Lower leg skin (tissue), 4 donors: ENCODE measurements around the gene DENND6A. TPM values are rescaled to one million over a fixed set of nuclear protein-coding genes. Genes with fewer than 3 reads are reported as not detected.

Experiments
- DNase-seq, 2 donors: peaks; one replicate each; pipeline ENCODE4 v3.0.0-alpha.2; 2019; ENCODE audit warnings: low spot score in 2 of 2
- H3K4me3 ChIP-seq: fragments of 200-600 bp; sonication (generic); 2 replicates; pipeline ENCODE4 v1.5.1; 2017; ENCODE audit warnings: mild to moderate bottlenecking, low read depth; ENCODE audit not compliant: poor library complexity, severe bottlenecking
- CTCF ChIP-seq, 3 donors: fragments of 450-650 bp; IDR thresholded peaks; one replicate each; pipeline ENCODE4 v1.5.1; 2016; ENCODE audit warnings: antibody characterized with exemption in 3 of 3, mild to moderate bottlenecking in 3 of 3, moderate library complexity in 2 of 3
- POLR2A ChIP-seq, 2 donors: fragments of 450-650 bp; IDR thresholded peaks; one replicate each; pipeline ENCODE4 v1.6.1; 2016 to 2017; ENCODE audit warnings: antibody characterized with exemption in 2 of 2, mild to moderate bottlenecking in 1 of 2, moderate library complexity in 1 of 2
- WGBS, 2 donors: methylation state at CpG; one replicate each; pipeline ENCODE4 v1.1.5; 2018; 5-methylcytosine and 5-hydroxymethylcytosine counted together
- intact Hi-C: fragments of 100-400 bp; cut with DNase I; formaldehyde crosslinking; loops from one replicate; pipeline ENCODE4 v1.15.0; 2023; ENCODE audit warnings: low total_unique reads
- total RNA-seq, 4 donors: library from RNA; depleted of rRNA; stranded (reverse); fragments of >200 nt; gene quantifications; one replicate each; pipeline ENCODE4 v1.1.0, GENCODE V29; 2016

The DENND6A gene
- total RNA-seq, 4 donors from 2014 or later = 16.1 to 38.2 (median 24.7) TPM

DNA sequence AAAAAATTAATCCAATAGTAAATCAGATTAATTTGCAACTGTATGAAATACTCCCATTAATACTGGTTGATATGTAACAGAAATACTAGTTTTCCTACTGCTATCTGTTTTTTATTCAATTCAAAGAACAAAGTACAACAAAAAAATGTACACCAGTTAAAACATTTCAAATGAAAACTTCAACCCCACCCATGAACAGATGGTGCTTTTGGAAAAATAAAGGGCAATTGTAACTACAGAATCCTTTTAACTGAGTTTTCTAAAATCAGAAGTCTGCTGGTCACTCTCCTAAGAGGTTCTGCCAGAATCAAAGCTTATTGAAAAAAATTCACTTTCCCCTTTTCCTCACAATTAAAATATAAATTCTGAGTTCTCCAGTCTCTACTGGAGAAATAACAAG is 34.3 kb downstream of the DENND6A start:
- TF ChIP-seq CTCF (IDR thresholded peaks at IDR 0.05) = no peak
- no peak for TF ChIP-seq POLR2A (IDR thresholded peaks at IDR 0.05)
- intact Hi-C loops = no loop called here
- no peak overlapping the region for H3K4me3 ChIP-seq
- DNase-seq = no peak

DNA sequence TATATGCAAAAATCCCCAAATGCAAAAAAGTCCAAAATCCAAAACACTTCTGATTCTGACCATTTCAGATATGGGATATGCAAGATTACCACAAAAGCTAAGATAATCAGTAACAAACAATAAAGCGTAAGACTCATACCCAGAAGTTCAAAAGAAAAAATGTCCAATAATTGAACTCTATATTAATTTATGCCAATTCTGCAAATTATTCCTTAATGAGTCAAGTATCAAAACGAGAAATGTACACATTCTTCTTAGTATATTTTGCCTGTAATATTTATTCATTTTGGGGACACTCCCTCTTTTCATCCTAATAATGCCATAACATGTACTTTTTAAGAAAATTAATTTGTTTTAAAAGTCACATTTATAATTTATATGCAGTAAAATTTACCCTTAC is 37.1 kb downstream of the DENND6A start:
- intact Hi-C loops = no loop called here
- no peak for DNase-seq

GRCh38 chr3:57654267-57654666 is 38.6 kb downstream of the DENND6A start:
- intact Hi-C loops = no loop called here
- no peak for DNase-seq
- H3K4me3 ChIP-seq = no peak overlapping the region
- TF ChIP-seq POLR2A (IDR thresholded peaks at IDR 0.05) = no peak
- no peak for TF ChIP-seq CTCF (IDR thresholded peaks at IDR 0.05)
- 97 to 100% methylated on average over 1 of the region's 1 CpG for WGBS, 2 donors

More for the DNA sequence above, 37.1 kb downstream of the DENND6A start:
- TF ChIP-seq CTCF (IDR thresholded peaks at IDR 0.05) (no peak), POLR2A (IDR thresholded peaks at IDR 0.05) (no peak)
- 91 to 94% methylated on average over 2 of the region's 2 CpGs for WGBS, 2 donors
- no peak overlapping the region for H3K4me3 ChIP-seq

DNA sequence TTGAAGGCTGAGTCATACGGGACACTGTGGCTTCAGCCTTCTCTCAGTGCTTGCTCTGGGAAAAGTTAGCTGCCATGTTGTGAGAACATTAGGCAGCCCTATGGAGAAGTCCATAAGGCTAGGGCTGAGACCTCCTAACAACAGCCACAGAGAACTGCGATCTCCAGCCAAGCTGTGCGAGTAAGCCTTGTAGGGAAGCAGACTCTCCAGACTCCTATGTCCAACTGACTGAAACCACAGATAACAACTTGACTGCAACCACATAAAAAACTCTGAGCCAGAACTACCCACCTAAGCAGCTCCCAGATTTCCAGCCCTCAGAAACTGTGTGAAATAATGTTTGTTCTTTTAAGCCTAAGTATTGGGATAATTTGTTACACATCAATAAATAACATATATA is 40.7 kb downstream of the DENND6A start:
- intact Hi-C loops = no loop called here
- 85 to 90% methylated on average over 3 of the region's 3 CpGs for WGBS, 2 donors
- DNase-seq = no peak
- TF ChIP-seq CTCF (IDR thresholded peaks at IDR 0.05) (no peak), POLR2A (IDR thresholded peaks at IDR 0.05) (no peak)
- no peak overlapping the region for H3K4me3 ChIP-seq

GRCh38 chr3:57647292-57647940 is 45.5 kb downstream of the DENND6A start:
- 80 to 88% methylated on average over 2 of the region's 2 CpGs for WGBS, 2 donors
- H3K4me3 ChIP-seq = no peak overlapping the region
- intact Hi-C loops = no loop called here
- TF ChIP-seq CTCF (IDR thresholded peaks at IDR 0.05) = no peak
- no peak for TF ChIP-seq POLR2A (IDR thresholded peaks at IDR 0.05)
- DNase-seq = no peak

- no peak overlapping the region for H3K4me3 ChIP-seq
- intact Hi-C loops = no loop called here
- DNase-seq = peak in 1 of 2 donors; percentile 39
- no peak for TF ChIP-seq POLR2A (IDR thresholded peaks at IDR 0.05)
- no peak for TF ChIP-seq CTCF (IDR thresholded peaks at IDR 0.05)
- WGBS, 2 donors = 66 to 68% methylated on average over 2 of the region's 2 CpGs
Measured at GRCh38 chr3:57646723-57647122, 46.2 kb downstream of the DENND6A start.
